ENCODE data around the gene PRR36. TPM values are rescaled to one million over a fixed set of nuclear protein-coding genes. Genes with fewer than 3 reads are reported as not detected.

Gene PRR36
- total RNA-seq, 1 experiment from 2014 or later = not detected

GRCh38 chr19:7857727-7858108 lies 16.5 kb downstream of the PRR36 start:
- Histone ChIP-seq H3K27me3 (ENCODE audit: low read length) (no peaks in the 10 kb centered on the region), H3K9me2 (replicated peaks; ENCODE audit: insufficient read depth, low read length) (no peaks in the 10 kb centered on the region), H3K4me3 (ENCODE audit: low read length) (no peak overlapping the region), H3K9ac (ENCODE audit: low read length) (peak overlapping the region; percentile 30; the same call in 1 of the 2 replicates), H3K27ac (ENCODE audit: low read length) (no peak overlapping the region), H3K79me2 (ENCODE audit: low read length) (no peaks in the 10 kb centered on the region), H3K36me3 (ENCODE audit: insufficient read depth, low read length) (no peaks in the 10 kb centered on the region), H3K9me3 (ENCODE audit: low read length) (no peaks in the 10 kb centered on the region), H3K4me2 (ENCODE audit: low read depth, low read length, poor library complexity, severe bottlenecking) (peak overlapping the region; percentile 35), H2AFZ (ENCODE audit: low read length) (no peak overlapping the region), H4K20me1 (ENCODE audit: insufficient read depth, low read depth, low read length) (no peaks in the 10 kb centered on the region), H3K4me1 (ENCODE audit: low read length) (no peaks in the 10 kb centered on the region)
- DNase-seq = no peak

GRCh38 chr19:7856679-7857663 lies 17.2 kb downstream of the PRR36 start:
- no peak overlapping the region for H2AFZ ChIP-seq (ENCODE audit: low read length)
- no peaks in the 10 kb centered on the region for H3K27me3 ChIP-seq (ENCODE audit: low read length)
- H3K4me2 ChIP-seq (ENCODE audit: low read depth, low read length, poor library complexity, severe bottlenecking) = no peak overlapping the region
- no peak overlapping the region for H3K27ac ChIP-seq (ENCODE audit: low read length)
- H3K4me3 ChIP-seq (ENCODE audit: low read length) = no peak overlapping the region
- no peaks in the 10 kb centered on the region for H3K36me3 ChIP-seq (ENCODE audit: insufficient read depth, low read length)
- H4K20me1 ChIP-seq (ENCODE audit: insufficient read depth, low read depth, low read length) = no peaks in the 10 kb centered on the region
- no peaks in the 10 kb centered on the region for H3K9me3 ChIP-seq (ENCODE audit: low read length)
- no peaks in the 10 kb centered on the region for H3K9me2 ChIP-seq (replicated peaks; ENCODE audit: insufficient read depth, low read length)
- peak; percentile 50 for DNase-seq
- H3K79me2 ChIP-seq (ENCODE audit: low read length) = no peaks in the 10 kb centered on the region
- H3K9ac ChIP-seq (ENCODE audit: low read length) = no peak overlapping the region
- H3K4me1 ChIP-seq (ENCODE audit: low read length) = no peaks in the 10 kb centered on the region

DNA sequence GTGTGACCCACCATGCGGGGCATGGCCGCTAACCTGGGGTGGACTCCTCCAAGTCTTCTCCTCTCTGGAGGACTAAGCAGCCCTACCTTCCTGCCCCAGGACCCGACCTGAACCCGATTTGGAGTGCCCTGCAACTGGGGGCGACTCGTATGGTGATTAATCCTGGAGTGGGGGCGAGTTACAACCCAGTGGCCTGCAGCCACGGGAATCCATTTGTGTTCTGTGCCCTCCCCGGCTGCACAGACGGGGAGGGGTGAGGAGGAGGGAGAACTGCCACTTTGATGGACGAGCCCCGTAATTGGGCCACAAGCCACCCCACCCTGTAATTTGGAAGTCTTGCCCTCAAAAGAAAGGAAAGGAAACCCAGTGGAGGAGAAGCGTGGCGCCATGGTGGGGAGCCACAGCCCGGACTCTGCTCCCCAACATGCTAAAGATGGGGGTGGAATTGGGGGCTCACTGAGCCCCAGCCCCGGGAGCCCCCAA lies 18.0 kb downstream of the PRR36 start:
- no peak for DNase-seq
- no peaks in the 10 kb centered on the region for H3K9me2 ChIP-seq (replicated peaks; ENCODE audit: insufficient read depth, low read length)
- H3K27ac ChIP-seq (ENCODE audit: low read length) = no peak overlapping the region
- H3K9ac ChIP-seq (ENCODE audit: low read length) = no peak overlapping the region
- no peaks in the 10 kb centered on the region for H4K20me1 ChIP-seq (ENCODE audit: insufficient read depth, low read depth, low read length)
- H3K4me3 ChIP-seq (ENCODE audit: low read length) = no peak overlapping the region
- H3K36me3 ChIP-seq (ENCODE audit: insufficient read depth, low read length) = no peaks in the 10 kb centered on the region
- H2AFZ ChIP-seq (ENCODE audit: low read length) = no peak overlapping the region
- H3K9me3 ChIP-seq (ENCODE audit: low read length) = no peaks in the 10 kb centered on the region
- H3K79me2 ChIP-seq (ENCODE audit: low read length) = no peaks in the 10 kb centered on the region
- no peaks in the 10 kb centered on the region for H3K27me3 ChIP-seq (ENCODE audit: low read length)
- no peaks in the 10 kb centered on the region for H3K4me1 ChIP-seq (ENCODE audit: low read length)
- no peak overlapping the region for H3K4me2 ChIP-seq (ENCODE audit: low read depth, low read length, poor library complexity, severe bottlenecking)

DNA sequence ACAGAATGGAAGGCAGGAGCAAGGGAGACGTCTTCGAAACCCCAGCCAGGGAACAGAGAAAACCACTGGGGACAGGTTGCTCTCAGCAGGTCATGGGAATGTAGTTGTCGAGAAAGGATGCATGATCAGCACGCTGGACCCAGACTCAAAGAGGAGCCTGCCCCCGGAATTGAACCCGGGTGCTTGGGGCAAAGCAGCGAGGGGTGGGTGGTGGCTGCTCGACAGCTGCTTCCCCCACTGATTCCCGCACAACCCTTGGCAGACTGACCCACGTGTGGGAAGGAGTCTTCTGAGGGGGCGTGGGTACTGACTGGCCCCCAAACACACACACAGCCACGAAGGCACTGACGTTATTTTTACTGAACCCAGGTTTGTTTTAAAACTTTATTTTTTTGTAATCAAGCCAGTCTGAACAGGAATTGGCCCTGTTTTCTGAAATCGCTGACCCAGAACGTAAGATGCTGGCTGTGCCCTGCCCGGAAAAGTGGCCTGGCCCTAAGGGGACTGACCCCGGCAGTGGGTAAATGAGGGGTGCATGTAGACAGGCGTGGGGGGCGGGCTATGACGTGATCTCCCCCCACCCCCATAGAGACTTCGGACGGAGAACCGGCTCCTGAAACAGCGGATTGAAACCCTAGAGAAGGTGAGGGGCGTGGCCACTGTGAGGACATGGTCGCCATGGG lies 18.6 kb downstream of the PRR36 start:
- Histone ChIP-seq H3K4me1 (ENCODE audit: low read length) (no peaks in the 10 kb centered on the region), H3K27ac (ENCODE audit: low read length) (no peak overlapping the region), H3K27me3 (ENCODE audit: low read length) (no peaks in the 10 kb centered on the region), H3K9me2 (replicated peaks; ENCODE audit: insufficient read depth, low read length) (no peaks in the 10 kb centered on the region), H3K36me3 (ENCODE audit: insufficient read depth, low read length) (no peaks in the 10 kb centered on the region), H3K9ac (ENCODE audit: low read length) (no peak overlapping the region), H3K9me3 (ENCODE audit: low read length) (no peaks in the 10 kb centered on the region), H2AFZ (ENCODE audit: low read length) (no peak overlapping the region), H3K79me2 (ENCODE audit: low read length) (no peaks in the 10 kb centered on the region), H3K4me3 (ENCODE audit: low read length) (no peak overlapping the region), H4K20me1 (ENCODE audit: insufficient read depth, low read depth, low read length) (no peaks in the 10 kb centered on the region), H3K4me2 (ENCODE audit: low read depth, low read length, poor library complexity, severe bottlenecking) (no peak overlapping the region)
- no peak for DNase-seq

DNA sequence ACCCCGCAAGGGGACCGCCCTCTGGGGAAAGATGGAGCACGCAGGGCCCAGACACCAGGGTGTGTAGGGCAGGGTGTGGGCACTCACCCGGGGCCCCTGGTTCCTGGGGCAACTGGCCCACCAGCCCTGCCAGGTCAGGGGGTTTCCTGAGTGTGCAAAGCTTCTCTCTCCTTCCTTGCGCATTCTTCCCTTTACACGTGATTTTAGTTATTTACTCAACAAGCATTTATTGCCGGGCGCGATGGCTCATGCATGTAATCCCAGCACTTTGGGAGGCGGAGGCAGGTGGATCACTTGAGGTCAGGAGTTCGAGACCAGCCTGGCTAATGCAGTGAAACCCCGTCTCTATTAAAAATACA lies 20.4 kb downstream of the PRR36 start:
- no peak overlapping the region for H3K9ac ChIP-seq (ENCODE audit: low read length)
- H3K9me3 ChIP-seq (ENCODE audit: low read length) = no peaks in the 10 kb centered on the region
- H3K4me3 ChIP-seq (ENCODE audit: low read length) = no peak overlapping the region
- no peaks in the 10 kb centered on the region for H3K36me3 ChIP-seq (ENCODE audit: insufficient read depth, low read length)
- no peak for DNase-seq
- H4K20me1 ChIP-seq (ENCODE audit: insufficient read depth, low read depth, low read length) = no peaks in the 10 kb centered on the region
- H3K4me2 ChIP-seq (ENCODE audit: low read depth, low read length, poor library complexity, severe bottlenecking) = no peak overlapping the region
- H3K9me2 ChIP-seq (replicated peaks; ENCODE audit: insufficient read depth, low read length) = no peaks in the 10 kb centered on the region
- no peaks in the 10 kb centered on the region for H3K27me3 ChIP-seq (ENCODE audit: low read length)
- H3K4me1 ChIP-seq (ENCODE audit: low read length) = no peaks in the 10 kb centered on the region
- H3K27ac ChIP-seq (ENCODE audit: low read length) = no peak overlapping the region
- no peaks in the 10 kb centered on the region for H3K79me2 ChIP-seq (ENCODE audit: low read length)
- H2AFZ ChIP-seq (ENCODE audit: low read length) = no peak overlapping the region

GRCh38 chr19:7852851-7853769 lies 21.1 kb downstream of the PRR36 start:
- H2AFZ ChIP-seq (ENCODE audit: low read length) = no peak overlapping the region
- H3K9ac ChIP-seq (ENCODE audit: low read length) = no peak overlapping the region
- H4K20me1 ChIP-seq (ENCODE audit: insufficient read depth, low read depth, low read length) = no peaks in the 10 kb centered on the region
- no peak overlapping the region for H3K4me2 ChIP-seq (ENCODE audit: low read depth, low read length, poor library complexity, severe bottlenecking)
- no peaks in the 10 kb centered on the region for H3K79me2 ChIP-seq (ENCODE audit: low read length)
- H3K4me3 ChIP-seq (ENCODE audit: low read length) = no peak overlapping the region
- H3K4me1 ChIP-seq (ENCODE audit: low read length) = no peaks in the 10 kb centered on the region
- H3K27me3 ChIP-seq (ENCODE audit: low read length) = no peaks in the 10 kb centered on the region
- no peak overlapping the region for H3K27ac ChIP-seq (ENCODE audit: low read length)
- DNase-seq = peak; percentile 90
- no peaks in the 10 kb centered on the region for H3K9me3 ChIP-seq (ENCODE audit: low read length)
- no peaks in the 10 kb centered on the region for H3K9me2 ChIP-seq (replicated peaks; ENCODE audit: insufficient read depth, low read length)
- H3K36me3 ChIP-seq (ENCODE audit: insufficient read depth, low read length) = no peaks in the 10 kb centered on the region

DNA sequence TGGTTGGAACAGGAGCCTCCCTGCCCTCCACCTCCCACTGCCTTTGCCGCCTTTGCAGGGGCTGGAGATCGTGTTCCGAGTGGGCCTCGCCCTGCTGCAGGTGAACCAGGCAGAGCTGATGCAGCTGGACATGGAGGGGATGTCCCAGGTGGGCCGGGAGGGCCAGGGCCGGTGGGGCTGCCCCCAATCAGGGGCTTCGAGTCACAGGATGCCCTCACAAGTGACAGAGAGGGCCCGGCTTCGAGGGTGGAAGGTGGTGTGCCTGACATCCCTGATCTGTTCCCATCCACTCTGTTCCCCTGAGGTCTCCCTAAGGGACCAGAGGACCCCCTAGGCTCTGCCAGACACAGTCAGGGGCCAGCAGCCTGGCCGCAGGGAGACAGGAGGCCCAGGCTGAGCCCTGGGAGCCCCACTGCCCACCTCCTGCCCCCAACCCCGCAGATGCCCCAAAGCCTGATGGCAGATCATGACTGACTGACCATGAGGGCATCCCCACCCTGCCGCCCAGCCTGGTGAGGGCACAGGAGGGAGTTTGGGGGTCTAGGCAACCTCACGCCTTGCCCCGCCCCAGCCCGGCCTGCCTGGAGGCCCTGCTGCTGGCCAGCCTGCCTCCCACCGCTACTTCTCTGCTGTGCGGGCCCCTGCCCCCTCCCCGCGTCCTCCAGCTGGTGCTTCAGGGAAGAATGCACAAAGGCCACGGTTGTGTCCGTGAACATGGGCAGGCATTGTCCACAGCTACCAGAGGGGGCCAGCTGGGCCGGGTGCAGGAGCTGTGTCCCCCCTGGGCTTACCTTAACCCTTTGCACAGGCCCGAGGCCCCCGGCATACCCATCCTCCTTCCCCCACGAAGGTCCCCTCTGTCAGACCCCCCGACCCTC lies 22.3 kb downstream of the PRR36 start:
- Histone ChIP-seq H3K4me2 (ENCODE audit: low read depth, low read length, poor library complexity, severe bottlenecking) (no peak overlapping the region), H3K4me1 (ENCODE audit: low read length) (no peaks in the 10 kb centered on the region), H4K20me1 (ENCODE audit: insufficient read depth, low read depth, low read length) (no peaks in the 10 kb centered on the region), H2AFZ (ENCODE audit: low read length) (no peak overlapping the region), H3K9me3 (ENCODE audit: low read length) (no peaks in the 10 kb centered on the region), H3K9me2 (replicated peaks; ENCODE audit: insufficient read depth, low read length) (no peaks in the 10 kb centered on the region), H3K9ac (ENCODE audit: low read length) (no peak overlapping the region), H3K27me3 (ENCODE audit: low read length) (no peaks in the 10 kb centered on the region), H3K4me3 (ENCODE audit: low read length) (no peak overlapping the region), H3K36me3 (ENCODE audit: insufficient read depth, low read length) (no peaks in the 10 kb centered on the region), H3K79me2 (ENCODE audit: low read length) (no peaks in the 10 kb centered on the region), H3K27ac (ENCODE audit: low read length) (no peak overlapping the region)
- DNase-seq = no peak
